IMR-90 (cell line): ENCODE results near the gene ARHGAP19. TPM values are rescaled to one million over a fixed set of nuclear protein-coding genes. Genes with fewer than 3 reads are reported as not detected.

ENCODE experiments used
- ATAC-seq: fragments of 200-7000 bp; cut with Tn5 transposase; 2 replicates; pipeline ENCODE4 v1.9.1; 2020; ENCODE audit warnings: low read depth, mild to moderate bottlenecking, moderate library complexity
- BruUV-seq: library from RNA; stranded (reverse); fragments of 400-500 nt; replicated peaks from 2 replicates; lab custom pipeline; 2021; lab: Mats Ljungman, UMichigan
- CTCF ChIA-PET: fragments of 300-600 bp; formaldehyde crosslinking; extraction: SDS; loops from one replicate; lab custom pipeline; 2021; ENCODE audit warnings: antibody characterized with exemption; lab: Yijun Ruan, JAX
- POLR2A ChIA-PET: fragments of 300-600 bp; sonication (Branson Sonifier 250); formaldehyde crosslinking; loops from one replicate; lab custom pipeline; 2022; ENCODE audit warnings: antibody characterized with exemption; ENCODE audit not compliant: unreplicated experiment; lab: Charles Lee
- DNase-seq: peaks from one replicate; pipeline ENCODE4 v3.0.0; 2013
- H2AFZ ChIP-seq: replicated peaks from 2 replicates; pipeline ENCODE3; 2013; ENCODE audit warnings: low read length, mild to moderate bottlenecking; ENCODE audit not compliant: poor library complexity
- H2AK5ac ChIP-seq: 2 replicates; pipeline ENCODE4 v1.6.1; 2013; ENCODE audit warnings: low read depth, low read length, inconsistent platforms
- H2AK9ac ChIP-seq: replicated peaks from 2 replicates; pipeline ENCODE3; 2013; ENCODE audit warnings: mild to moderate bottlenecking, low read depth, low read length, moderate library complexity; ENCODE audit not compliant: poor library complexity
- H2BK120ac ChIP-seq: 2 replicates; pipeline ENCODE4 v1.6.1; 2013; ENCODE audit warnings: low read depth, low read length, inconsistent platforms
- H2BK15ac ChIP-seq: 3 replicates; pipeline ENCODE4 v1.6.1; 2013; ENCODE audit warnings: low read depth, low read length, inconsistent platforms
- H2BK20ac ChIP-seq: 2 replicates; pipeline ENCODE4 v1.6.1; 2013; ENCODE audit warnings: low read depth, mild to moderate bottlenecking, inconsistent platforms, low read length, moderate library complexity
- H2BK5ac ChIP-seq: 2 replicates; pipeline ENCODE4 v1.6.1; 2013; ENCODE audit warnings: mild to moderate bottlenecking, low read depth, low read length, inconsistent platforms; ENCODE audit not compliant: poor library complexity, severe bottlenecking
- H3K14ac ChIP-seq: replicated peaks from 2 replicates; pipeline ENCODE4 v1.6.1; 2013; ENCODE audit warnings: low read depth, low read length, inconsistent platforms
- H3K18ac ChIP-seq: 2 replicates; pipeline ENCODE4 v1.6.1; 2013; ENCODE audit warnings: low read depth, low read length, control low read depth
- H3K23ac ChIP-seq: 2 replicates; pipeline ENCODE4 v1.6.1; 2013; ENCODE audit warnings: low read depth, low read length, inconsistent platforms
- H3K27ac ChIP-seq: 2 replicates; pipeline ENCODE4 v1.5.1; 2013; ENCODE audit warnings: mild to moderate bottlenecking, control low read depth, low read length; ENCODE audit not compliant: insufficient read depth
- H3K27me3 ChIP-seq: 2 replicates; pipeline ENCODE4 v1.6.1; 2013; ENCODE audit warnings: low read length; ENCODE audit not compliant: control insufficient read depth, insufficient read depth
- H3K36me3 ChIP-seq: 2 replicates; pipeline ENCODE4 v1.6.1; 2013; ENCODE audit warnings: low read length, mixed read lengths; ENCODE audit not compliant: control insufficient read depth, insufficient read depth
- H3K4ac ChIP-seq: 2 replicates; pipeline ENCODE4 v1.6.1; 2013; ENCODE audit warnings: low read depth, low read length, inconsistent platforms
- H3K4me1 ChIP-seq: 2 replicates; pipeline ENCODE4 v1.6.1; 2013; ENCODE audit warnings: low read length, mixed read lengths; ENCODE audit not compliant: control insufficient read depth, insufficient read depth
- H3K4me2 ChIP-seq: 2 replicates; pipeline ENCODE4 v1.6.1; 2013; ENCODE audit warnings: low read depth, mild to moderate bottlenecking, control low read depth, low read length, moderate library complexity
- H3K4me3 ChIP-seq: 2 replicates; pipeline ENCODE4 v1.5.1; 2013; ENCODE audit warnings: low read depth, mild to moderate bottlenecking, control low read depth, low read length, moderate library complexity; ENCODE audit not compliant: insufficient read depth
- H3K56ac ChIP-seq: 2 replicates; pipeline ENCODE4 v1.6.1; 2013; ENCODE audit warnings: low read length, inconsistent platforms; ENCODE audit not compliant: insufficient read depth; ENCODE audit errors: extremely low read depth
- H3K79me1 ChIP-seq, 2 experiments: 2 replicates each; pipeline ENCODE4 v1.6.1; 2013; ENCODE audit warnings: low read length in 2 of 2, inconsistent platforms in 1 of 2, low read depth in 1 of 2
- H3K9ac ChIP-seq: 2 replicates; pipeline ENCODE4 v1.6.1; 2013; ENCODE audit warnings: low read depth, low read length, control low read depth
- H3K9me1 ChIP-seq: 2 replicates; pipeline ENCODE4 v1.6.1; 2013; ENCODE audit warnings: low read length, inconsistent platforms; ENCODE audit not compliant: insufficient read depth
- H3K9me3 ChIP-seq: 2 replicates; pipeline ENCODE4 v1.6.1; 2013; ENCODE audit warnings: low read length; ENCODE audit not compliant: control insufficient read depth, insufficient read depth
- H4K20me1 ChIP-seq: 2 replicates; pipeline ENCODE4 v1.6.1; 2013; ENCODE audit warnings: low read length, inconsistent platforms; ENCODE audit not compliant: insufficient read depth
- H4K5ac ChIP-seq: 2 replicates; pipeline ENCODE4 v1.6.1; 2013; ENCODE audit warnings: mild to moderate bottlenecking, low read depth, low read length, control low read depth
- H4K8ac ChIP-seq, 2 experiments: 2 replicates each; pipeline ENCODE4 v1.6.1; 2013; ENCODE audit warnings: low read depth in 2 of 2, low read length in 2 of 2, control low read depth in 1 of 2, inconsistent platforms in 1 of 2
- H4K91ac ChIP-seq: 2 replicates; pipeline ENCODE4 v1.6.1; 2013; ENCODE audit warnings: low read depth, low read length, inconsistent platforms; ENCODE audit not compliant: insufficient read depth
- BHLHE40 ChIP-seq: fragments of 150-350 bp; IDR thresholded peaks from 2 replicates; pipeline ENCODE4 v1.6.1; 2016; ENCODE audit warnings: mild to moderate bottlenecking, low read depth, low read length
- CEBPB ChIP-seq: IDR thresholded peaks from 2 replicates; pipeline ENCODE4 v1.6.1; 2012; ENCODE audit warnings: low read depth, low read length, improper control_type of control experiment
- CTCF ChIP-seq: conservative IDR thresholded peaks from 2 replicates; pipeline ENCODE4 v1.5.1; 2012; ENCODE audit warnings: mild to moderate bottlenecking, low read depth, low read length, improper control_type of control experiment
- ELK1 ChIP-seq: fragments of 150-350 bp; IDR thresholded peaks from 2 replicates; pipeline ENCODE4 v1.6.1; 2016; ENCODE audit warnings: low read depth, mild to moderate bottlenecking, low read length, moderate library complexity, borderline replicate concordance
- NFE2L2 ChIP-seq: fragments of 150-350 bp; IDR thresholded peaks from 2 replicates; pipeline ENCODE4 v1.6.1; 2016; ENCODE audit warnings: low read depth, mild to moderate bottlenecking, low read length
- RAD21 ChIP-seq: IDR thresholded peaks from 2 replicates; pipeline ENCODE4 v1.6.1; 2012; ENCODE audit warnings: low read length, improper control_type of control experiment
- RCOR1 ChIP-seq: IDR thresholded peaks from 2 replicates; pipeline ENCODE4 v1.6.1; 2012; ENCODE audit warnings: mild to moderate bottlenecking, low read length, improper control_type of control experiment; ENCODE audit not compliant: insufficient replicate concordance
- SMC3 ChIP-seq: fragments of 150-350 bp; IDR thresholded peaks from 2 replicates; pipeline ENCODE4 v1.6.1; 2016; ENCODE audit warnings: low read depth, mild to moderate bottlenecking, antibody characterized with exemption, low read length, moderate library complexity
- WGBS, 2 experiments: methylation state at CpG; one replicate each; pipeline versions ENCODE4 v1.1.5 to v1.1.7; 2013; ENCODE audit warnings: missing lambda C conversion rate in 2 of 2; ENCODE audit not compliant: insufficient read length in 1 of 2; ENCODE audit errors: extremely low coverage in 2 of 2; 5-methylcytosine and 5-hydroxymethylcytosine counted together
- dilution Hi-C: fragments of 300-500 bp; cut with HindIII; formaldehyde crosslinking; loops from one replicate; pipeline ENCODE4 v1.14.3; 2018; ENCODE audit warnings: low sequenced_read_pairs; ENCODE audit not compliant: unreplicated experiment
- in situ Hi-C: fragments of 300-500 bp; cut with MboI; formaldehyde crosslinking; loops from 3 replicates; pipeline ENCODE4 v1.14.3; 2019; ENCODE audit warnings: low sequenced_read_pairs, inconsistent platforms, mixed read lengths
- intact Hi-C: fragments of 100-400 bp; cut with micrococcal nuclease; formaldehyde crosslinking; loops from 2 replicates; pipeline ENCODE4 v1.10.0; 2022
- polyA plus RNA-seq, 3 experiments: library from polyadenylated mRNA; depleted of rRNA; stranded (reverse); fragments of >200 nt; gene quantifications; 2 replicates each; pipeline ENCODE4 v1.2.3, GENCODE V29; 2012; ENCODE audit warnings: low replicate concordance in 1 of 3
- total RNA-seq: library from RNA; depleted of rRNA; stranded (reverse); fragments of >200 nt; gene quantifications from 2 replicates; pipeline ENCODE4 v1.2.3, GENCODE V29; 2012

Gene ARHGAP19
- total and polyA plus RNA-seq, 2 of the 4 experiments (the other 2 are of a cell fraction), result 6.3 to 7.0 TPM

- H3K4me2 ChIP-seq, result peak overlapping the region; percentile 75
- H3K9me1 ChIP-seq, result no peaks in the 10 kb centered on the region
- WGBS, 2 experiments, result 10% methylated on average over 27 of the region's 56 CpGs; no CpG with 5 or more reads in 1 of the 2 experiments
- no peak overlapping the region for H2BK20ac ChIP-seq
- H2BK15ac ChIP-seq, result no peak overlapping the region
- BruUV-seq, result no TSS peak
- H3K27me3 ChIP-seq, result peaks cover 49% of the 10 kb centered on the region
- peak overlapping the region; percentile 23 for H2AK9ac ChIP-seq
- peak overlapping the region; percentile 47 for H3K4me3 ChIP-seq
- peak overlapping the region; percentile 97 for H2AFZ ChIP-seq
- H3K9ac ChIP-seq, result no peak overlapping the region
- in situ Hi-C loops, result no loop called here
- H3K9me3 ChIP-seq, result no peaks in the 10 kb centered on the region
- no peak overlapping the region for H3K14ac ChIP-seq
- H3K36me3 ChIP-seq, result no peaks in the 10 kb centered on the region
- TF ChIP-seq CEBPB (no peak), ELK1 (no peak), NFE2L2 (no peak), SMC3 (no peak), RCOR1 (no peak), BHLHE40 (no peak), RAD21 (peak; percentile 31), CTCF (peak; percentile 56)
- no peak overlapping the region for H3K56ac ChIP-seq
- ATAC-seq, result peak; percentile 91
- H4K20me1 ChIP-seq, result no peaks in the 10 kb centered on the region
- H3K4ac ChIP-seq, result no peak overlapping the region
- intact Hi-C loops, result no loop called here
- no peak overlapping the region; the same call in 1 of the 2 replicates for H3K23ac ChIP-seq
- DNase-seq, result peak; percentile 43
- H4K5ac ChIP-seq, result no peak overlapping the region
- no peaks in the 10 kb centered on the region for H3K79me1 ChIP-seq
- no peak overlapping the region for H3K27ac ChIP-seq
- POLR2A ChIA-PET, result no interaction called here
- H2BK120ac ChIP-seq, result no peak overlapping the region
- no peak overlapping the region for H4K8ac ChIP-seq
- CTCF ChIA-PET, result interaction anchor here (0.7 to 3.0 kb wide), 9 partner anchors 10 to 124 kb away, joined by 3 to 24 read pairs (median 4); partner anchors contain the start of gene SLIT1
- dilution Hi-C loops, result no loop called here
- no peak overlapping the region for H2BK5ac ChIP-seq
- no peak overlapping the region for H3K18ac ChIP-seq
- no peak overlapping the region for H2AK5ac ChIP-seq
- no peaks in the 10 kb centered on the region for H3K4me1 ChIP-seq
- no peak overlapping the region for H4K91ac ChIP-seq
These were observed 96.0 kb downstream of the ARHGAP19 start for GRCh38 chr10:97196223-97197029.
